Activated T-cell treated with anti-CD3 and anti-CD28 coated beads for 24 hours (primary cell): Measurements from ENCODE around the gene TUBA4B.
A peak's percentile ranks its signal among the peaks of the same experiment; 100 is the strongest.

Experiments used
- DNase-seq: peaks from one replicate; pipeline ENCODE4 v3.0.0-alpha.2; 2020; ENCODE audit warnings: low read depth

The TUBA4B gene

GRCh38 chr2:219218732-219219701 lies 34.0 kb upstream of the TUBA4B start, which contains the start of gene ABCB6:
TSS of gene ABCB6 (minus strand) at chr2:219218958. CDS start at chr2:219218673, 285 bp downstream.
- DNase-seq = peak; percentile 85

GRCh38 chr2:219219784-219220532 lies 33.1 kb upstream of the TUBA4B start:
- no peak for DNase-seq

GRCh38 chr2:219220652-219221402 lies 32.2 kb upstream of the TUBA4B start:
- no peak for DNase-seq

- no peak for DNase-seq
Measured at GRCh38 chr2:219221957-219222518, 31.0 kb upstream of the TUBA4B start.

GRCh38 chr2:219223831-219224610 lies 29.0 kb upstream of the TUBA4B start:
- no peak for DNase-seq

GRCh38 chr2:219225350-219225749 lies 27.7 kb upstream of the TUBA4B start:
- DNase-seq = no peak

GRCh38 chr2:219228041-219228910 lies 24.8 kb upstream of the TUBA4B start:
- no peak for DNase-seq

GRCh38 chr2:219228911-219229304 lies 24.1 kb upstream of the TUBA4B start:
- no peak for DNase-seq

GRCh38 chr2:219229305-219230058 lies 23.6 kb upstream of the TUBA4B start, which contains the start of the genes ANKZF1 and ATG9A:
TSS of gene ANKZF1 (plus strand) at chr2:219229806. CDS start at chr2:219230258, 452 bp downstream.
TSS of gene ATG9A (minus strand) at chr2:219229636. CDS start at chr2:219228024, 1,612 bp downstream.
- peak; percentile 97 for DNase-seq

- DNase-seq = no peak
Measured at GRCh38 chr2:219230059-219230540, 22.9 kb upstream of the TUBA4B start.

GRCh38 chr2:219234331-219234730 lies 18.7 kb upstream of the TUBA4B start:
- DNase-seq = no peak

GRCh38 chr2:219243291-219243761 lies 9.7 kb upstream of the TUBA4B start:
- DNase-seq = no peak

GRCh38 chr2:219244789-219245147 lies 8.3 kb upstream of the TUBA4B start:
- no peak for DNase-seq

- peak; percentile 82 for DNase-seq
Measured at GRCh38 chr2:219245148-219245898, 7.7 kb upstream of the TUBA4B start, which contains the start of the genes GLB1L and STK16. TSS of gene GLB1L (minus strand) at chr2:219245444. CDS start at chr2:219243573, 1,871 bp downstream. TSS of gene STK16 (plus strand) at chr2:219245479. CDS start at chr2:219246000, 521 bp downstream.

- no peak for DNase-seq
Measured at GRCh38 chr2:219245899-219246230, 7.2 kb upstream of the TUBA4B start.

GRCh38 chr2:219246559-219246958 lies 6.5 kb upstream of the TUBA4B start:
- DNase-seq = no peak

GRCh38 chr2:219247678-219248642 lies 5.1 kb upstream of the TUBA4B start:
- DNase-seq = peak; percentile 54
